ENCODE measurements around the gene KMT5C. TPM values are rescaled to one million over a fixed set of nuclear protein-coding genes. Genes with fewer than 3 reads are reported as not detected.

KMT5C gene
- total and polyA plus RNA-seq, 7 donors: 1.8 to 5.7 (median 3.9) TPM

DNA sequence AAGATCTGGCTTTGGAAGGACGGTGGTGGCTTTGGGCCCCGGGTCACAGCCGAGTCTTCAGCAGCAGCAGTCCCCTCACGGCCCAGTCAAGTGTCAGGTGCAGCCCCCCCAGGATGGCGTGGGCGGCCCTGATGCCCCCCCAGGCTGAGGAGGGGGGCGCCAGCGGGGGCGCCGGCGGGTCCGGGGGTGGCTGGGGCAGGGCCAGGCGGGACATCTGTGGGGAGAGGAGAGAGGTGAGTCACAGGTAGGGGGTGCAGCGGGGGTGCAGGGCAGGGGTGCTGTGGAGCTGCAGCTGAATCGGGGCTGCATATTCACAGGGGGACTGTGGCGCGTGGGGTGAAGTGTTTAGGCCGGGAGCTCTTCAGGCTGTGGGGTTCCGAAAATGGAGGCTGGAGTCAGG lies 26.3 kb downstream of the KMT5C start:
- Histone ChIP-seq H3K4me3 (no peak overlapping the region), H3K27ac (no peak overlapping the region), H3K4me1 (no peaks in the 10 kb centered on the region), H3K9me3 (no peaks in the 10 kb centered on the region), H3K36me3 (ENCODE audit: insufficient read depth in 1 of 2, low read depth in 1 of 2) (no peaks in the 10 kb centered on the region), H3K27me3 (ENCODE audit: insufficient read depth in 3 of 3, low read length in 2 of 3) (peaks cover 0 to 29% (median 20%) of the 10 kb centered on the region in 3 donors)
- WGBS, 3 donors: 66 to 68% (median 68%) methylated on average over 19 of the region's 19 CpGs
- TF ChIP-seq, protein P1, sequence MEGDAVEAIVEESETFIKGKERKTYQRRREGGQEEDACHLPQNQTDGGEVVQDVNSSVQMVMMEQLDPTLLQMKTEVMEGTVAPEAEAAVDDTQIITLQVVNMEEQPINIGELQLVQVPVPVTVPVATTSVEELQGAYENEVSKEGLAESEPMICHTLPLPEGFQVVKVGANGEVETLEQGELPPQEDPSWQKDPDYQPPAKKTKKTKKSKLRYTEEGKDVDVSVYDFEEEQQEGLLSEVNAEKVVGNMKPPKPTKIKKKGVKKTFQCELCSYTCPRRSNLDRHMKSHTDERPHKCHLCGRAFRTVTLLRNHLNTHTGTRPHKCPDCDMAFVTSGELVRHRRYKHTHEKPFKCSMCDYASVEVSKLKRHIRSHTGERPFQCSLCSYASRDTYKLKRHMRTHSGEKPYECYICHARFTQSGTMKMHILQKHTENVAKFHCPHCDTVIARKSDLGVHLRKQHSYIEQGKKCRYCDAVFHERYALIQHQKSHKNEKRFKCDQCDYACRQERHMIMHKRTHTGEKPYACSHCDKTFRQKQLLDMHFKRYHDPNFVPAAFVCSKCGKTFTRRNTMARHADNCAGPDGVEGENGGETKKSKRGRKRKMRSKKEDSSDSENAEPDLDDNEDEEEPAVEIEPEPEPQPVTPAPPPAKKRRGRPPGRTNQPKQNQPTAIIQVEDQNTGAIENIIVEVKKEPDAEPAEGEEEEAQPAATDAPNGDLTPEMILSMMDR (IDR thresholded peaks at IDR 0.05): no peak
- ATAC-seq (no peak), DNase-seq (no peak)
- intact Hi-C loops (cut with DNase I): no loop called here

DNA sequence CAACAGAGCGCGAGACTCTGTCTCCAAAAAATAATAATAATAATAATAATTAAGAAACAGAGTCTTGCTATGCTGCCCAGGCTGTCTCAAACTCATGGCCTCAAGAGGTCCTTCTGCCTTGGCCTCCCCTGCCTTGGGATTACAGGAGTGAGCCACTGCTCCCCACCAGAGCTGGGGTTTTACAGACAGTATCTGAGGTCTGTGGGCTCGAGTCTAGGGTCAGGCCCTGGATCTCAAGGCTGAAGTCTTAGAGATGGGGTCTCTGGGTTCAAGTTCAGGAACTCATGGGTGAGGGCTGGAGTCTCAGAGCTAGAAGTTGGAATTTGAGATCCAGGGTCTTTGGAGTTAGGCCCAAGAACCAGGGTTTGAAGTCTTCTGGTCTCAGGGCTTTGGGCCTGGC lies 27.1 kb downstream of the KMT5C start:
- 60 to 80% (median 77%) methylated on average over 3 of the region's 3 CpGs for WGBS, 3 donors
- no peaks in the 10 kb centered on the region for H3K36me3 ChIP-seq (ENCODE audit: insufficient read depth in 1 of 2, low read depth in 1 of 2)
- peaks cover 0 to 37% (median 22%) of the 10 kb centered on the region in 3 donors for H3K27me3 ChIP-seq (ENCODE audit: insufficient read depth in 3 of 3, low read length in 2 of 3)
- no peaks in the 10 kb centered on the region for H3K4me1 ChIP-seq
- H3K4me3 ChIP-seq: no peak overlapping the region
- intact Hi-C loops (cut with DNase I): no loop called here
- TF ChIP-seq, protein P1 (IDR thresholded peaks at IDR 0.05): no peak
- ATAC-seq (no peak), DNase-seq (no peak)
- no peak overlapping the region for H3K27ac ChIP-seq
- H3K9me3 ChIP-seq: no peaks in the 10 kb centered on the region

DNA sequence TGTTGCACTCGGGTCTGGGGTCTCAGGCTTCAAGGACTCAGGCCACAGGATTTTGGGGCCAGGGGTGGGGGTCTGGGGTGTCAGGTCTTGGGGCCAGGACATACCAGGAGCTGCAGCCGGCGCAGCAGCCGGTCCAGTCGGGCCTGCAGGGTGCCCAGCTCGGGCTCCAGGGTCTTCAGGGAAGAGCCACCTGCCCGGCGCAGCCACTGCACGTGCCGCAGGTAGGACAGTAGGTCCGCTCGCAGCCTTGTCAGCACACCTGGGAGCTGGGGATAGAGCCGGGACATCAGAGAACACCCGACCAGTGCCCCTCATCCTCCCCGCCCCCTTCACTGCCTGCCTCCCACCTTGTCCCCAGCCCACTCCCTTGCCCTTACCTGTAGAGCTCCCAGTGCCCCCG lies 28.4 kb downstream of the KMT5C start:
- H3K27ac ChIP-seq: no peak overlapping the region
- 79 to 83% (median 80%) methylated on average over 15 to 16 of the region's 16 CpGs for WGBS, 3 donors
- no peaks in the 10 kb centered on the region for H3K4me1 ChIP-seq
- no peak overlapping the region for H3K4me3 ChIP-seq
- ATAC-seq (no peak), DNase-seq (no peak)
- intact Hi-C loops (cut with DNase I): no loop called here
- TF ChIP-seq, protein P1 (IDR thresholded peaks at IDR 0.05): no peak
- no peaks in the 10 kb centered on the region for H3K36me3 ChIP-seq (ENCODE audit: insufficient read depth in 1 of 2, low read depth in 1 of 2)
- H3K27me3 ChIP-seq (ENCODE audit: insufficient read depth in 3 of 3, low read length in 2 of 3): peaks cover 0 to 48% (median 30%) of the 10 kb centered on the region in 3 donors
- no peaks in the 10 kb centered on the region for H3K9me3 ChIP-seq

DNA sequence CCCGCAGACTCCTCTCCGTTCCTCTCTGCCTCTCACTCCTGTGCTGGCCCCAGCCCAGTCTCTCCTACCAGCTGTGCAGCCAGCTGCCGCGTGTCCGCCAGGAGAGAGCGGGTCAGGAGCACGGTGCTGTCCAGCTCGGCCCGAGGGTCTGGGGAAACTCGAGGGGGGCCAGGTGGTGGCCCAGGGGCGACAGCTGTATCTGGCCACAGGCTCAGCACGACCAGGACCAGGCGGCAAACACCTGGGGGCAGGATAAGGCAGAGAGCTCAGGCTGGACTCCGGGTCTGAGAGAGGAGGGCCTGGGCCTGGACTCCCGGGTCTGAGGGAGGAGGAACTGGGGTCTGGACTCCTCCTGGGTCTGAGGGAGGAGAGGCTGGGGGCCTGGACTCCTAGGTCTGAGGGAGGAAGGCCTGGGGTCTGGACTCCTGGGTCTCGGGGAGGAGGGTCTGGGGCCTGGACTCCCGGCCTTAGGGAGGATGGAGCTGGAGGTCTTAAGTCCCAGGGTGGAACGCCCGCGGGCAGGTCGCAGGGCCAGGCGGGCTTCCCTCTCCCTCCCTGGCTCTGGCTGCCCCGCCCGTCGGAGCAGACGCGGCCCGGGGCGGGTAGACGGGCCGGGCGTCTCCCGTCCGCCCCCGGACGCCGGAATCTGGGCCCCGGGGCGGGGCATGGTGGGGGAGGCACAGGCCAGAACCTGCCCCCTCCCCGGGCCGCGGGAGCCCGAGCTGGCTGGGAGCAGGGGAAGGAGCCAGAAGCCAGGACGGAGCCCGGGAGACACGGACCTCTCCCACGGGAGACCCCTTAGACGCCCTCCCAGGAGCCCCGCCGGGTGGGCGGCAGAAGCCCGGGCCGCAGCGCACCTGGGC lies 29.3 kb downstream of the KMT5C start:
- H3K36me3 ChIP-seq (ENCODE audit: insufficient read depth in 1 of 2, low read depth in 1 of 2): no peaks in the 10 kb centered on the region
- TF ChIP-seq, protein P1 (IDR thresholded peaks at IDR 0.05): no peak
- no peak overlapping the region for H3K27ac ChIP-seq
- peak in 2 of 4 donors; percentile 21 to 24 for ATAC-seq
- DNase-seq: no peak
- H3K9me3 ChIP-seq: no peaks in the 10 kb centered on the region
- H3K4me3 ChIP-seq: peak overlapping the region; percentile 22
- intact Hi-C loops (cut with DNase I): no loop called here
- H3K4me1 ChIP-seq: no peaks in the 10 kb centered on the region
- 5 to 12% (median 6%) methylated on average over 28 to 54 of the region's 54 CpGs for WGBS, 3 donors
- H3K27me3 ChIP-seq (ENCODE audit: insufficient read depth in 3 of 3, low read length in 2 of 3): peaks cover 0 to 53% (median 31%) of the 10 kb centered on the region in 3 donors

All from psoas muscle (tissue), 8 donors.